MM.1S (cell line): Measurements from ENCODE around the gene METTL1.

Experiments
- EZH2 ChIP-seq: fragments of 300-600 bp; sonication (generic); optimal IDR thresholded peaks from 2 replicates; pipeline ENCODE3; 2017; ENCODE audit warnings: low read depth, mild to moderate bottlenecking, antibody characterized with exemption, low read length, mixed read lengths
- EZH2phosphoT487 ChIP-seq: fragments of 300-600 bp; sonication (generic); IDR thresholded peaks from 2 replicates; pipeline ENCODE4 v1.6.1; 2018; ENCODE audit warnings: antibody characterized with exemption, low read length
- TF ChIP-seq, protein P1 (sequence below): fragments of 300-600 bp; sonication (generic); IDR thresholded peaks from 2 replicates; pipeline ENCODE4 v1.5.1; 2016; ENCODE audit warnings: antibody characterized with exemption, low read length, mixed read lengths

DNA sequence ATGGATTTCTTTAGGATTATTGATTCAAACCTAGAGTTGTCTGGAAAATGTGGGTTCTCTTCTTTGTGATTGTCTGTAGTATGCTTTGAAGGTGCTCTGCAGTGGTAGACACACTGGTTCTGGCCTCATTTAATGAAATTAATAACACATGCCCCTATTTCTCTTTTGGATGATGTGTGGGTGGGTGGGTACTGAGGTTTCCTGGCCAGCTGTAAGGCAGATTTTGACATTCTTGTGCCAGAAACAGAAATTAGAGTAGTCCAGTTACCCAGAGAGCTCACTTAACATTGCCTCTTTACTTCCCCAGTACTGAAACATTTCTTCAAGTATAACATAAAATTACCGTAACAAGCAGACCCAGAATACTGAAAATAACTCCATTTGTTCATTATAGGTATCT, 25.1 kb upstream of the METTL1 start:
- TF ChIP-seq EZH2, result no peak
- TF ChIP-seq, protein P1, sequence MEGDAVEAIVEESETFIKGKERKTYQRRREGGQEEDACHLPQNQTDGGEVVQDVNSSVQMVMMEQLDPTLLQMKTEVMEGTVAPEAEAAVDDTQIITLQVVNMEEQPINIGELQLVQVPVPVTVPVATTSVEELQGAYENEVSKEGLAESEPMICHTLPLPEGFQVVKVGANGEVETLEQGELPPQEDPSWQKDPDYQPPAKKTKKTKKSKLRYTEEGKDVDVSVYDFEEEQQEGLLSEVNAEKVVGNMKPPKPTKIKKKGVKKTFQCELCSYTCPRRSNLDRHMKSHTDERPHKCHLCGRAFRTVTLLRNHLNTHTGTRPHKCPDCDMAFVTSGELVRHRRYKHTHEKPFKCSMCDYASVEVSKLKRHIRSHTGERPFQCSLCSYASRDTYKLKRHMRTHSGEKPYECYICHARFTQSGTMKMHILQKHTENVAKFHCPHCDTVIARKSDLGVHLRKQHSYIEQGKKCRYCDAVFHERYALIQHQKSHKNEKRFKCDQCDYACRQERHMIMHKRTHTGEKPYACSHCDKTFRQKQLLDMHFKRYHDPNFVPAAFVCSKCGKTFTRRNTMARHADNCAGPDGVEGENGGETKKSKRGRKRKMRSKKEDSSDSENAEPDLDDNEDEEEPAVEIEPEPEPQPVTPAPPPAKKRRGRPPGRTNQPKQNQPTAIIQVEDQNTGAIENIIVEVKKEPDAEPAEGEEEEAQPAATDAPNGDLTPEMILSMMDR, result no peak
- TF ChIP-seq EZH2phosphoT487, result no peak
